OCI-LY1 (cell line): ENCODE measurements around the gene KDM3B.

ENCODE experiments used
- EZH2 ChIP-seq: fragments of 200-600 bp; sonication (generic), shearing (Covaris generic); IDR thresholded peaks from 2 replicates; pipeline ENCODE4 v1.8.0; 2017; ENCODE audit warnings: borderline replicate concordance, mixed run types, mild to moderate bottlenecking, antibody characterized with exemption, low read length, moderate library complexity, mixed read lengths
- TF ChIP-seq, protein P1 (sequence below): fragments of 200-600 bp; sonication (generic), shearing (Covaris generic); IDR thresholded peaks from 2 replicates; pipeline ENCODE4 v1.5.1; 2017; ENCODE audit warnings: mild to moderate bottlenecking, antibody characterized with exemption, low read length, moderate library complexity, mixed read lengths

DNA sequence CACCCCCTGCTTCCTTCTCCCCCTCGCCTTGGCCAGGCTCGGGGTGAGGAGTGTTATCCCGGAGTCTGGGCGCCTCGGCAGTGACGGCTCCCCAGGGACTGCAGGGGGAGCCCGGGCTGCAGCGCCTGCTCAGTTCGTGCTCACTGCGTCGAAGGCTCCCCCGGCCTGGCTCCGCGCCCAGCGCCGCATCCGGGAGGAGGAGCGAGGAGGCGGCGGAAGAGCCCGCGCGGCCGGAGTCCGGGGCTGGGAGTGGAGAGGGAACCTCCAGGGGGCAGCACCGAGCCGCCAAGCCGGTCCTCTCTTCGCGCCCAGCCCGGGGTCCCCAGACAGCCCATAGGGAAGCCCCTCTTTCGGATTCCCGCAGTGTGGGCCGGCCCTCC lies 111.5 kb downstream of the KDM3B start:
- TF ChIP-seq, protein P1, sequence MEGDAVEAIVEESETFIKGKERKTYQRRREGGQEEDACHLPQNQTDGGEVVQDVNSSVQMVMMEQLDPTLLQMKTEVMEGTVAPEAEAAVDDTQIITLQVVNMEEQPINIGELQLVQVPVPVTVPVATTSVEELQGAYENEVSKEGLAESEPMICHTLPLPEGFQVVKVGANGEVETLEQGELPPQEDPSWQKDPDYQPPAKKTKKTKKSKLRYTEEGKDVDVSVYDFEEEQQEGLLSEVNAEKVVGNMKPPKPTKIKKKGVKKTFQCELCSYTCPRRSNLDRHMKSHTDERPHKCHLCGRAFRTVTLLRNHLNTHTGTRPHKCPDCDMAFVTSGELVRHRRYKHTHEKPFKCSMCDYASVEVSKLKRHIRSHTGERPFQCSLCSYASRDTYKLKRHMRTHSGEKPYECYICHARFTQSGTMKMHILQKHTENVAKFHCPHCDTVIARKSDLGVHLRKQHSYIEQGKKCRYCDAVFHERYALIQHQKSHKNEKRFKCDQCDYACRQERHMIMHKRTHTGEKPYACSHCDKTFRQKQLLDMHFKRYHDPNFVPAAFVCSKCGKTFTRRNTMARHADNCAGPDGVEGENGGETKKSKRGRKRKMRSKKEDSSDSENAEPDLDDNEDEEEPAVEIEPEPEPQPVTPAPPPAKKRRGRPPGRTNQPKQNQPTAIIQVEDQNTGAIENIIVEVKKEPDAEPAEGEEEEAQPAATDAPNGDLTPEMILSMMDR: peak; percentile 80
- TF ChIP-seq EZH2: no peak
